ENCODE results near the gene CPNE6. TPM values are rescaled to one million over a fixed set of nuclear protein-coding genes. Genes with fewer than 3 reads are reported as not detected.

CPNE6 gene
- total RNA-seq, 1 donor from 2014 or later = 0.20 TPM

GRCh38 chr14:24054646-24055045 is 16.7 kb upstream of the CPNE6 start:
- no peak for DNase-seq

DNA sequence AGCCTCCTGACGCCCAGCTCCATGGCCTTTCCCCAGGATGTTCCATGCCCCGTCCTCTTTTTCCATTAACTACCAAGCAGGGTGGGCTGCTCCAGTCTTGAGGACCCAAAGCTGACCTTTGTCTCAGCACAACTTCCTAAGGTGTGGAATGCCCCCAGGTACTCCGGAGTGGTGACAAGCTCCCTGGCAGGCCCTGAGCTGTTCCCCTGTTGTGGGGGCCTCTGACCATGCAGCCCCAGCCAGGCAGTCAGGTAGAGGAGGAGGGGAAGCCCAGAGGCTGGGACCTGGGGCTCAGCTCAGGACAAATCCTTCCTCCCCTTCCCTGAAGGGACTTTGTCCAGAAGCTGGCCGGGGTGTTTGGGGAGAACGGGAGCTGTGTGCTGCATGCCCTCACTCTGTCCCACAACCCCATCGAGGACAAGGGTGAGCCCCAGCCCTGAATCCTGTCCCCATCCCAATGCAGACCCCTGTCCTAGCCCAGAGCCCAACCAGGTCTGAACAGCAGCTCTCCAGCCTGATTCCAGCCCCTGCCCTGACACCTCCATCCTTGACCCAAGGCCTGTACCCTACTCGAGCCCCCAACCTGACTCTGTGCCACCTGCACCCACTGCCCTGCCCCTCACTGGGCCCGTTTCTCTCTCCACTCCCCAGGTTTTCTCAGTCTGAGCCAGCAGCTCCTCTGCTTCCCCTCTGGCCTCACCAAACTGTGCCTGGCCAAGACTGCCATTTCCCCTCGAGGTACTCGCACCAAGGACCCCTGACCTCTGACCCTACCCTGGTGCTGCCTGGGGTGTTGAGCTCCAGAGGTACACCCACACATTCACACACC is 15.2 kb upstream of the CPNE6 start:
- no peak for DNase-seq

- no peak for DNase-seq
These were observed 14.6 kb upstream of the CPNE6 start for GRCh38 chr14:24056800-24057184.

DNA sequence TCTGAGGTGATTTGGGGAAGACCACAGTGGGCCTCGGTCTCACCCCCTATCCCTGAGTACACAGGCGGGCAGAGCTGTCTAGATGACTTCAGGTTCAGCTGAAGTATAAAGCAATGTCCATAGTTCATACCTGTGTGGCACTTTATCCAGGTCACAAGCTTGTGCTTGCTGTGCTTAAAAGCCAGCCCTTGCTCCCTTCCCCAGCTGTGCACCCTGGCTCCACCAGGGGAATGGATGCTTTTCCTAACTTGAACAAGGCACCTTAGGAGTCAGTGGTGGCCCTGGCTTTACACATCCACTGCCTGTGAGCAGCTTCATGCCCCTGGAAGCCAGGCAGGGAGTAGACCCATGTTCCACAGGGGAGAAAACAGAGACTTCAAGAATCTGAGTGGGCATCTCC is 14.1 kb upstream of the CPNE6 start:
- DNase-seq = no peak

DNA sequence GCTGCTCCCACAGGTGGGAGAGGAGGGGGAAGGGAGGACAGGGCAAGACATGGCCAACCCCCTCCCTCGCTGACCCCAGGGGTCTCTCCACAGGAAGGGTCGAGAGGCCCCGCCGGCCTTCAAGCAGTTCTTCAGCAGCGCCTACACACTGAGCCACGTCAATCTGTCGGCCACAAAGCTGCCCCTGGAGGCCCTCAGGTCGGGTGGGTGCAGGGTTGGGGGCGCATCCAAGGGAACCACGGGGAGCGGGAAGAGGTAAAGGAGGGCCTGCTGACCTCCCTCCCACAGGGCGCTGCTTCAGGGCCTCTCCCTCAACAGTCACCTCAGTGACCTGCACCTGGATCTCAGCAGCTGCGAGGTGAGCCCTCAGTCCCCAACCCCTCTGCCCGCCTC is 13.5 kb upstream of the CPNE6 start:
- no peak for DNase-seq

- peak; percentile 76 for DNase-seq
These were observed 13.0 kb upstream of the CPNE6 start for GRCh38 chr14:24058260-24058950.

DNA sequence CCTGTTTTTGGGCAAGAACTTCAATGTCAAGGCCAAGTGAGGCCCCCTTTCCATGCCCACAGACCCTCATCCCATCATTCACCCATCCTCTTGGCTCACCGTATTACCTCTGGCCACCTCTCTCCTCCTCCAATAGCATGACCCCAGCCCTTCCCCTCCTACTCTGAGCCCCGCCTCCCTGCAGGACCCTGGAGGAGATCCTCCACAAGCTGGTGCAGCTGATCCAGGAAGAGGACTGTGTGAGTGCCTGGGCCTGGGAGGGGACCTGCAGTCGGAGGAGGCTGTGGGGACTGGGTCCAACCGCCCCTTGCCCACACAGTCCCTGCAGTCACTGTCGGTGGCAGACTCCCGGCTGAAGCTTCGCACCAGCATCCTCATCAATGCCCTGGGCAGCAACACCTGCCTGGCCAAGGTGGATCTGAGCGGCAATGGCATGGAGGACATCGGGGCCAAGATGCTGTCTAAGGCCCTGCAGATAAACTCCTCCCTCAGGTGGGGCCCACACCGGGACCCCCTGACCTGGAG is 12.3 kb upstream of the CPNE6 start:
- DNase-seq = no peak

DNA sequence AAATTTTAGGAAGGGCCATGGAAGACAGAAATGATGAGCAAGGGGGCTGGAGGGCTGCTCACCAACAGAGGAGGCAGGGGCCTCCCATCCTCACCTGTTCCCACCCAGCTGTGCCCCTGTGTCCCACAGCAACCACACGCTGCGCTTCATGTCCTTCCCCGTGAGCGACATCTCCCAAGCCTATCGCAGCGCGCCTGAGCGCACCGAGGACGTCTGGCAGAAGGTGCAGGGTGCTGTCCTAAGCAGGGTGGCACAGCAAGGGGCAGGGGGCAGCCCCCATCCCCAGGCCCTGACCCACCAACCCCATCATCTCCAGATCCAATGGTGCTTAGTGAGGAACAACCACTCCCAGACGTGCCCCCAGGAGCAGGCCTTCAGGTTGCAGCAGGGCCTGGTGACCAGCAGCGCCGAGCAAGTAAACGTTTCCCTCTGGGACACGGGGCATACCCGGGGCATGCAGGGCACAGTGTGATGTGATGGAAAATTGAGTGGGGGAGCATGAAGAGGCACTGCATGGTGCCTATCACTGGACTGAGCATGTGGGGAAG is 11.4 kb upstream of the CPNE6 start:
- DNase-seq = no peak

GRCh38 chr14:24060443-24060842 is 10.9 kb upstream of the CPNE6 start:
- DNase-seq = no peak

GRCh38 chr14:24060984-24061913 is 10.1 kb upstream of the CPNE6 start:
- DNase-seq = no peak

DNA sequence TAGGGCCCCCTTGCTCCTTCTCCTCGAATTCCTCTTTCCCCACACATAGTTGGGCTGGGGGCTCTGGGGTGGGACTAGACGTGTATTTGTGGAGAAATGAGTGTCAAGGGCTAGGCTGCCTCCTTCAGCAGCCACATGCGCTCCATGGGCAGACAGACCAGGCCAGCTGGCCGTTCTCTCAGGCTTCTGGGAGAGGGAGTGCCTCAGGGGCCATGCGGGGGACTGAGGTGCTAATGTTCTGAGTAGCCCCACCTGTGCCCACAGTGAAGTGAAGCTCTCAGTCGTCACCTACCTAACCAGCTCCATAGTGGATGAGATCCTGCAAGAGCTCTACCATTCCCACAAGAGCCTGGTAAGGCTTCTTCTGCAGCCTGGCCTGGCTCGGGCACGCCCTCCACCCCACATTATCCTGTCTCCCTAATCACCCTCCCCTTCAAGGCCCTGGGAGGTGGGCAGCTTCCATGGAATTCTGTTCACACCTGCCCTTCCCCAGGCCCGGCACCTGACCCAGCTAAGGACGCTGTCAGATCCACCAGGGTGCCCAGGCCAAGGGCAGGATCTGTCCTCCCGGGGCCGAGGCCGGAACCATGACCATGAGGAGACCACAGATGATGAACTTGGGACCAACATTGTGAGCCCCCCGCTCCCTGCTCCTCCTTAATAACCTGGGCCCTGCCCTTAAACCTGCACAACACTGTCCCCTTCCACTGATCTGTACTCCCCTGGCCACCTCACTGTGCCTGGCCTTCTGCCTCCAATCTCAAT is 9.0 kb upstream of the CPNE6 start:
- no peak for DNase-seq

DNA sequence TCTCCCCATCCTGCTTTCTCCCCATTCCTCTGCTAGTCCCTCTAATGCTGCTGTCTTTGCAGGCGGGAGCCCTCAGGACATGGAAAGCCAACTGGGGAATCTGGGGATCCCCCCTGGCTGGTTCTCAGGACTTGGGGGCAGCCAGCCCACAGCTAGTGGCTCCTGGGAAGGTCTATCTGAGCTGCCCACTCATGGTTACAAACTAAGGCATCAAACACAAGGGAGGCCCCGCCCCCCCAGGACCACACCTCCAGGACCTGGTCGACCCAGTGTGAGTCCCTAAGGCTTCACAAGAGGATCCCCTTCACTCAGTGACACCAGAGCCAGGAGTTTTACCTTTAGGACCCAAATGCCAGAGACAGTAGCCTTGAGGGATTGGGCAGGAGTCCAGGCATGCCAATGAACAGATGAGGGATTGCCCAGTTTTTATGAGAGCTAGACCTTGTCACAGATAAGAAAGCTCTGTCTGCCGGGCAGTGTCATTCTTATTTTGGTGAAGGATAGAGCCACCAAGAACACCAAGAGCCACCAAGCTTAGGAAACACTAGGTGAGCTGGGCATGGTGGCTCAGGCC is 8.0 kb upstream of the CPNE6 start:
- DNase-seq = no peak

- no peak for DNase-seq
These were observed 7.1 kb upstream of the CPNE6 start for GRCh38 chr14:24064091-24064795.

- no peak for DNase-seq
These were observed 6.5 kb upstream of the CPNE6 start for GRCh38 chr14:24064856-24065255.

DNA sequence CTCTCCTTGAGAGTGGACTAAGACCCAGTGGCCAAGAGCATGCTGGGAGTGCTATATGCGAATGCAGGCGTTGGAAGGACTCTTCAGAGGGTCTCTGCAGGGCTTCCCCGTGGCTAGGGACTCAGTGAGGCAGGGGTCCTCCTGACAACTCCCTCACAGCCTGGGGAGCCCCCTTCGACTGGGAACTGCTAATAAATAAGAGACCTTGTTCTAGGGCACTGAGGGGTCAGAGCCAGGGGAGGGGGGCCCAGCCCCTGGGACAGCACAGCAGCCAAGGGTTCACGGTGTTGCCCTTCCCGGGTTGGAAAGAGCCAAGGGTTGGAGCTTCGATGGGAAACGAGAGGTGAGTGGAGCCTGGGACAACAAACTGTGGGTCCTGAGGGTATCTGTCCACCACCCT is 6.0 kb upstream of the CPNE6 start:
- no peak for DNase-seq

GRCh38 chr14:24066496-24067132 is 4.7 kb upstream of the CPNE6 start:
- DNase-seq = no peak

DNA sequence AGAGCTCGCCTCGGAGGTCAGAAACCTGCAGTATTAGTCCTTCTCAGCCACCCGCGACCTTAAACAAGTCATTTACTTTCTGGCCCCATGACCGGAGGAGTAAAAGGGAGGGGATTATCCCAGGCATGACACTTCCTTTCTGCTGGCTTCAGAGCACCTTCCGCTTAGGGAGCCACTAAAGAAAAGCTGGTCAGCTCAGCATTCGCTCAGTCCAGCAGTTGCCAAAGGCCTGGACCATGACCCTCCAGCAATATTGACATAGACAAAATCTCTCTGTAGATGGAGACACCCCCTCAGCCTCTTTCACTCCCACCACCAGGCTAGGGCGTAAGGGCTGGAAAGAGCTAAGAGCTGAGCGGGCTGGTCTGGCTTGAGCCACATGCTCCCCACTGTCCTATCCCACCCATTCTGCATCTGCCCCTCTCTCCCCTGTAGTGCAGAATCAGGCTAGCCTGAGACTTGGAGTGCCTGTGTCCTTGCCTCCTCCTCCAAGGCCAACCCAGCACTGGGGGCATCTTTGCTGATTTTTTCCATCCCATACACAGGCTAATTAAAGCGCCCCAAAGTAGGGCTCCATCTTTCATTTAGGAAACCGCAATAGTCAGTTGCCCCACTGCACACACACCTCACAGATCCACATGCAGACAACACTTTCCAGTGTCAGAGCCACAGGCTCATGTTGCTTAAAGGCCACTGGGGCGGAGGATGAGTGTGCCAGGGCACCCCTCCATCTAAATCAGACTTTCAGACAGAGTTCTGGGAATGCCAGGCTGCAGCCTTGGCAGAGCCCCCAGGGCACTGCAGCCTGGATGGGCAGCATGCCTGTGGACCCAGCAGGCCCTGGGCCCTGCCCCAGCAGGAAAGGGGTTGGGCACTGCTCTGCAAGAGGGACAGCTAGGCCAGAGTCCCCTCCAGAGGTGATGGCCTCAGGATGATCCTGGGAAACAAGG is 4.0 kb upstream of the CPNE6 start:
- no peak for DNase-seq

GRCh38 chr14:24068711-24069410 is 2.5 kb upstream of the CPNE6 start:
- no peak for DNase-seq
